NOMO-1 treated with dmso at 0.1 percent for 144 hours (cell line): ENCODE results near the gene NKX2-2.

Source experiments
- DNase-seq: peaks from one replicate; lab custom pipeline; 2025; ENCODE audit not compliant: unreplicated experiment; lab: John Stamatoyannopoulos, UW

The NKX2-2 gene

GRCh38 chr20:21522481-21523280, 8.8 kb upstream of the NKX2-2 start:
- DNase-seq: no peak

GRCh38 chr20:21521596-21522480, 8.0 kb upstream of the NKX2-2 start:
- DNase-seq: no peak

GRCh38 chr20:21520702-21521595, 7.1 kb upstream of the NKX2-2 start:
- no peak for DNase-seq

GRCh38 chr20:21519136-21519584, 5.3 kb upstream of the NKX2-2 start:
- no peak for DNase-seq

GRCh38 chr20:21518292-21518991, 4.6 kb upstream of the NKX2-2 start:
- DNase-seq: no peak

GRCh38 chr20:21517566-21518277, 3.9 kb upstream of the NKX2-2 start:
- no peak for DNase-seq

- no peak for DNase-seq
Measured at GRCh38 chr20:21516861-21517565, 3.1 kb upstream of the NKX2-2 start.

- no peak for DNase-seq
Measured at GRCh38 chr20:21516180-21516567, 2.3 kb upstream of the NKX2-2 start.

- no peak for DNase-seq
Measured at GRCh38 chr20:21515300-21516179, 1.7 kb upstream of the NKX2-2 start.

GRCh38 chr20:21514553-21515251, 838 bp upstream of the NKX2-2 start:
- DNase-seq: no peak

- no peak for DNase-seq
Measured at GRCh38 chr20:21513181-21513663, 642 bp downstream of the NKX2-2 start.

GRCh38 chr20:21512634-21513180, 1.2 kb downstream of the NKX2-2 start:
- DNase-seq: no peak

GRCh38 chr20:21511850-21512633, 1.8 kb downstream of the NKX2-2 start:
- DNase-seq: no peak

GRCh38 chr20:21511485-21511849, 2.4 kb downstream of the NKX2-2 start:
- DNase-seq: no peak

GRCh38 chr20:21510414-21511384, 3.2 kb downstream of the NKX2-2 start:
- DNase-seq: no peak
